GM21390 (cell line): ENCODE data around the gene AMIGO2.
A peak's percentile ranks its signal among the peaks of the same experiment; 100 is the strongest.

Experiments
- ATAC-seq: cut with Tn5 transposase; IDR thresholded peaks from one replicate; pipeline ENCODE4 v1.9.1; 2021; ENCODE audit not compliant: unreplicated experiment

AMIGO2 gene

GRCh38 chr12:47098099-47098498 is 18.3 kb upstream of the AMIGO2 start:
- ATAC-seq = no peak

GRCh38 chr12:47097276-47097896 is 17.6 kb upstream of the AMIGO2 start:
- ATAC-seq = no peak

DNA sequence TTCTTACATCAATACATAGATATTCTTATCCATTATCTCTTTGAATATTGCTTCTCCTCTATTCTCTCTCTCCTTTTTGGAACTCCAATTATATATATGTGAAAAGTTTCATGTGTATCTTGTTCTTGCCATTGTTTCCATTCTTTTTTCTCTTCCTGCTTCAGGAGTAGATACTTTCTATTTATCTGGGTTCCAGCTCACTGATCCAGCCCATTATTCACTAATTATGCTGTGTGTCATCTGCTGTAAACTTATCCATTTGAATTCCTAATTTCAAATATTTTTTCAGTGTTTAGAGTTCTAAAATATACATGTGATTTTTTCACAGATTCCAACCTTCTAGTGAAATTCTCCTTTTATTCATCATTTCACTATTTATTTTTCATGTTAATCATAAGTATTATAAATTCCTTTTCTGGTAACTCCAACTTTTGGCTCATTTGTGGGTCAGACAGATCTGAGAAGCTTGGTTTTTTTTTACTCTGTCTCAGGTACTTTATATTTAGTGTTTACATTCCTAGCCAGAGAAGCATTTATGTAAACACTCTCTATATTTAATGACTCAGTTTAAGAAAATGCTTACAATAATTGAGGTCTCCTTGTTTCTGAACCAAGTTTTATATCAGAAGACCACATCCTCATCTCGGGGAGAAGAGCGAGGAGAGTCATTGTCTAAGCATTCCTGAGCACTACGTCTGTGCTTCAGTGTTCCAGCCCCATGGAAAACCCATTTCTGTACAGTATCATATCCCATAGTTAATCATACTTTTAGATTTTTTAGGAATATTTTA is 15.9 kb upstream of the AMIGO2 start:
- ATAC-seq = no peak

GRCh38 chr12:47094804-47095203 is 15.0 kb upstream of the AMIGO2 start:
- ATAC-seq = no peak

DNA sequence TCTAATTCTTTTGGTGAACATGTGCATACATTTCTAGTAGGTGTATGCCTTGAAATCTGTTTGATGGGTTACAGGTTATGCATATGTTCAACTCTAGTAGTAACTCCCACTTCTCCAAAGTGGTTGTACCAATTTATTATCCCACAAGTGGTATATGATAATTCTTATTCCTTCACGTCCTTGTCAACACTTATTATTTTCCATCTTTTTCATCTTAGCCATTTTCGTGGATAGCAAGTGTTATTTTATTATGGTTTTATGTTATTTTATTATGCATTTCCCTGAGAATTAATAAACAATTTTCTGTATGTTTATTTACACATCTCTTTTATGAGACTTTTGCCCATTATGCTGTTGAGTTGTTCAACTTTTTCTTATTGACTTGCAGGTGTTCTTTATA is 11.2 kb upstream of the AMIGO2 start:
- no peak for ATAC-seq

DNA sequence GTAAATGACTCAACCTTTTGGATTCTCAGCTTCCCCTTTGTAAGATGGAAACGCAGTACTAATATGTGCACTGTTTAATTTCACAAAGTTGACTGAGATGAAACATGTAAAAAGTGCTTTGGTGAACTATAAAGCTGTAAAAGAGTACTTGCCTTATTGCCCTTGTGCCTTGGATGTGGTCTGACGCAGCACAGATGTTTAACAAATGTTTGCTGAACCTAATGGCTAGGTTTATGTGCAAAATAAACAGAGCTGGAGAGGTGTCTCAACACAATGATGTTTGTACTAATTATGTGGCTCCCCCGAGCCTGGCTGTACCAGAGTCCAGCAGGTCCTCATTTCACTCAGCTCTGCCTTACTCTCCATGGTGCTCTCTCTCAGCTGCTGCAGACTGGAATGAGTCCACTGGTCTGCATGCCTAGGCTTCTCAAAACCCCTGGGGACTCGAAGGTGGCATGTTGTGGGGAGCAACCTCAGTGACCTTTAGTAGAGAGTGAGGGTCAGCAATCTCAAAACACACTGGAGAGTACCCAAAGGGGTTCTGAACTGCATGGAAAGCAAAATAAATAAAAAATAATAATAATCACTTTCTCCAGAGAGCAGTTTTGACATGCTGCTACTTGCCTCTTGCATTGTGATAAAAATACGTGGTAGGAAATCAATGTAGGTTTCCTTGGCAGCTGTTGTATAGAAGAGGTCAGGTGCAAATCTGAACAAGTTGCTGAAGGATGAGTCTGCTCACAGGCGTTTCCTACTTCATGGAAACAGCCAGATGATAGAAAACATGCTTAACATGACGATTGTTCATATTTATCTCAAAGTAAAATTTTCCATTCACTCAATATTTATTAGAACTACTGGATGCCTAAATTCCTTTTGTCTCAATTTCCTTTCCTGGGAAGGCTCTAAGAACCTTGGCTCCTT is 8.5 kb upstream of the AMIGO2 start:
- ATAC-seq = no peak

- ATAC-seq = no peak
These were observed 7.4 kb upstream of the AMIGO2 start for GRCh38 chr12:47087088-47087688.

- no peak for ATAC-seq
These were observed 6.1 kb upstream of the AMIGO2 start for GRCh38 chr12:47085815-47086252.

DNA sequence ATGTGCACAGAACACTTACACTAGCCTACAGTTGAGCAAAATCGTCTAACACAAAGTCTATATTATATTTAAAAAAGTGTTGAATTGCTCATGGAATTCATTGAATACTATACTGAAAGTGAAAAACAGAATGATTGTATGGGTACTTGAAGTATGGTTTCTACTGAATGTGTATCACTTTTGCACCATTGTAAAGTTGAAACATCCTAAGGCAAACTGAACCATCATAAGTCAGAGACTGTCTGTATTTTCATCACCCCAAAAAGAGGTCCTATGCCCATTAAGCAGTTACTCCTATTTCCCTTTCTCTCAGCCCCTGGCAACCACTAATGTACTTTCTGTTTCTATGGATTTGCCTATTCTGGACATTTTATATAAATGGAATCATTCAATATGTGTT is 4.4 kb upstream of the AMIGO2 start:
- no peak for ATAC-seq

DNA sequence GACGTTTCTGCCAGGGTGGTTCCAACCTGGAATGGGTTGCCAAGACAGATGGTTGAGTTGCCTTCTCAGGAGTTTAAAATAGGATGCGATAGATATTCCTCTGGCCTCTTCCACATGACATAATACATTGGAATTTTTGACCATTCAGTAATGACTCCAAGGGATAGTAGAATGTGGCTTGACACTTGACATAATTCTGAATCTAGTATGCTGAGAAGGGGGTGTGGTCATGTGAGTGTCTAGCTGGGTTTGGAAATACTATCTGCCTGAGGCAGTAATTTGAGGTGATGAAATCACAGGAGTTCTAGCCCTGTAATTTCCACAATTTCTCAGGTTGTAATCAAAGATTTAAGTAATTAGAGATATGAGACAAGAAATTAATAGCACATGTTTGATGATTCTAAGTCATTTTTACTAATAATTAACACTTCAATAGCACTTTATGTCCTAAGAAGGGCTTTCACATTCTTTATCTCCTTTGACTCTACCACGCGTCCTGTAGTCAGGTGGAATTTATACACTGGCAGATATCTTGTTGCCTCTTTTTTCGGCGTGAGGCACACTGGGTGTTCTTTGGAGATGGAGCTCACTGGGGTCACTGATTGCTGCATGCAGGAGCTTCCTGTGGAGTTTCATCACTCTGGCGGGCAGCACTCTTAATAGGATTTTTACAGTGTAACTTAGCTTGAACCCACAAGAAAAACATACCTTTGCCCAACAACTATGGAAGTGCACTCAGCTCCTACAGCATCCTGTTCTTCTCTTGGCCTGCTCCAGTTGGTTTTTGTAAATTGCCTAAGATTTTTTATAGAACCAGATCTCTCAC is 3.2 kb upstream of the AMIGO2 start:
- no peak for ATAC-seq

DNA sequence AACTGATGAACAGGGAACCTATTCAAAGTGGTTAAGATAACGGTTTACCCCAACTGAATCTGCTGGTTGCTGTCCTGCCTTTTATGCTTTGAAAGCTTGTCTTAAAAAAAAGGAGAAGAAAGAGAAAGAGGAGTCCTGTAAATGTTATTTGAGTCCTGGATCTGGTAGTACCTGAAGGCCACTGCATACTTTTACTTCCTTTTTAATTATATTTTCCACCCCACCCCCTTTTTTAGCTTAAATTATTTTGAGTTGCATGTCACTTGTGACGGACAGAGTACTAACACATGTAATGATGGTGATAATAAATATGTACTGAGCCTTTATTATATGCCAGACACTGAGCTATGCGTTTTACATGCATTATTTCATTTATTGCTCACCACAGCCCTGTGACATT is 2.5 kb upstream of the AMIGO2 start:
- no peak for ATAC-seq

GRCh38 chr12:47080725-47081502 is 1.2 kb upstream of the AMIGO2 start:
- no peak for ATAC-seq

- peak; percentile 23 for ATAC-seq
These were observed 394 bp upstream of the AMIGO2 start for GRCh38 chr12:47079981-47080724.

- ATAC-seq = no peak
These were observed 859 bp downstream of the AMIGO2 start for GRCh38 chr12:47078733-47079467.

GRCh38 chr12:47078086-47078395 is 1.7 kb downstream of the AMIGO2 start:
- no peak for ATAC-seq

GRCh38 chr12:47077206-47078085 is 2.3 kb downstream of the AMIGO2 start:
- ATAC-seq = no peak
